ENCODE measurements around the gene CBLN3. TPM values are rescaled to one million over a fixed set of nuclear protein-coding genes. Genes with fewer than 3 reads are reported as not detected.

The CBLN3 gene
- total RNA-seq, 1 donor from 2014 or later: 2.9 TPM

GRCh38 chr14:24422694-24423601 lies 6.5 kb downstream of the CBLN3 start:
- Histone ChIP-seq H3K27me3 (no peaks in the 10 kb centered on the region), H3K9me3 (no peaks in the 10 kb centered on the region), H3K4me3 (no peak overlapping the region), H3K27ac (no peak overlapping the region), H3K4me1 (peaks cover 25% of the 10 kb centered on the region), H3K36me3 (no peaks in the 10 kb centered on the region)
- no peak for ATAC-seq
- DNase-seq: no peak
- TF ChIP-seq CTCF (IDR thresholded peaks at IDR 0.05): no peak
- intact Hi-C loops (cut with DNase I): no loop called here

GRCh38 chr14:24422261-24422660 lies 7.2 kb downstream of the CBLN3 start:
- DNase-seq (no peak), ATAC-seq (no peak)
- H3K4me1 ChIP-seq: peaks cover 25% of the 10 kb centered on the region
- H3K27ac ChIP-seq: no peak overlapping the region
- no peaks in the 10 kb centered on the region for H3K9me3 ChIP-seq
- no peaks in the 10 kb centered on the region for H3K27me3 ChIP-seq
- H3K36me3 ChIP-seq: no peaks in the 10 kb centered on the region
- intact Hi-C loops (cut with DNase I): no loop called here
- H3K4me3 ChIP-seq: no peak overlapping the region
- no peak for TF ChIP-seq CTCF (IDR thresholded peaks at IDR 0.05)

GRCh38 chr14:24418492-24418873 lies 11.0 kb downstream of the CBLN3 start:
- H3K27me3 ChIP-seq: no peaks in the 10 kb centered on the region
- peak; percentile 35 for ATAC-seq
- intact Hi-C loops (cut with DNase I): no loop called here
- peaks cover 7% of the 10 kb centered on the region for H3K4me1 ChIP-seq
- no peak for DNase-seq
- no peak overlapping the region for H3K27ac ChIP-seq
- H3K9me3 ChIP-seq: no peaks in the 10 kb centered on the region
- H3K4me3 ChIP-seq: no peak overlapping the region
- TF ChIP-seq CTCF (IDR thresholded peaks at IDR 0.05): no peak
- peaks cover 6% of the 10 kb centered on the region for H3K36me3 ChIP-seq

GRCh38 chr14:24417832-24418491 lies 11.5 kb downstream of the CBLN3 start:
- H3K4me3 ChIP-seq: no peak overlapping the region
- peaks cover 7% of the 10 kb centered on the region for H3K4me1 ChIP-seq
- peaks cover 6% of the 10 kb centered on the region for H3K36me3 ChIP-seq
- intact Hi-C loops (cut with DNase I): no loop called here
- no peaks in the 10 kb centered on the region for H3K9me3 ChIP-seq
- TF ChIP-seq CTCF (IDR thresholded peaks at IDR 0.05): no peak
- no peaks in the 10 kb centered on the region for H3K27me3 ChIP-seq
- no peak overlapping the region for H3K27ac ChIP-seq
- DNase-seq (no peak), ATAC-seq (no peak)

GRCh38 chr14:24416932-24417619 lies 12.4 kb downstream of the CBLN3 start:
- no peak for TF ChIP-seq CTCF (IDR thresholded peaks at IDR 0.05)

More at GRCh38 chr14:24416932-24417619, 12.4 kb downstream of the CBLN3 start:
- H3K36me3 ChIP-seq: peaks cover 6% of the 10 kb centered on the region
- no peak for DNase-seq
- no peaks in the 10 kb centered on the region for H3K9me3 ChIP-seq
- peaks cover 7% of the 10 kb centered on the region for H3K4me1 ChIP-seq
- intact Hi-C loops (cut with DNase I): no loop called here
- H3K27ac ChIP-seq: no peak overlapping the region
- no peak for ATAC-seq
- H3K4me3 ChIP-seq: no peak overlapping the region
- no peaks in the 10 kb centered on the region for H3K27me3 ChIP-seq
